ENCODE results near the gene ITGA4. TPM values are rescaled to one million over a fixed set of nuclear protein-coding genes. Genes with fewer than 3 reads are reported as not detected.

ITGA4 gene
- total RNA-seq, 1 donor from 2014 or later = 104 TPM

DNA sequence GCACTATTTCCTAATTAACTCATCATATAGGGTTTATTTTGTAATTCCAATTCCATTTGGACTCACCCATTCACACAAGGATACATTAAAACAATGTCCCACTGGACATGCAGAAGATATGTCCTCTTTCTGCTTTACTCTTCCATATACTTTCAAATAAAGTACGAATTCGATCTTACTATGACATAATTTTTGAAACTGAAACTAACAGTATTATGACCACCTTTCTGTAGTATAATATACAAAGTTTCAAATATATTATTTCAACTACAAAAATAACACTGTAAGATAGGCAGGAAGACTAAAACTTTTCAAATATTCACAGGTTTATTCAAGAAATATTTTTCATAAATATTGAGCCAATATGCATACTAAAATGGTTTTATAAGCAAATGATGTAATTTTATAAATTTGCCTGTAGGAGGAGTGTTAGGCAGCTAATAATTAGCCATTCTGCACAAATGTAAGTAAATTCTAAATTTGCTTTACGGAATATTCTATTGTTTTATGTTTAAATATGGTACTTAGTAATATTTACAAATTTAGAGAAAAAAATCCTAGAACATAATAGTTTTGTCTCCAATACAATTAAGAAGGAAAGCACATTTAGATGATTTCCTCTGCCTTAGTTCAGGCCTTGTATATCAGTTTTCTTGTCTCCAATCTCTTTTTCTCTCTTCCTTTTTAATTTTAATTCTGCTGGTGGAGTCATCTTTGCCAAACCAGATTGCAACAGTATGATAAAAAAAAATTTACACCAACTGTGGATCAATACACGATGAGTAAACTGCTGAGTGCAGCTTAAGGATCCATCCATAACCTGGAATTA, 113.9 kb downstream of the ITGA4 start:
- CTCF ChIA-PET = interaction anchor here (1.9 to 6.0 kb wide), 2 partner anchors 88 to 145 kb away, joined by 5 to 82 read pairs; no protein-coding TSS in a partner anchor
- DNase-seq = no peak
- H3K4me3 Mint-ChIP-seq = no peak overlapping the region
- intact Hi-C loops (cut with micrococcal nuclease) = loop anchor here (1.0 to 5.0 kb wide), 3 partner anchors 144 to 506 kb away; no protein-coding TSS in a partner anchor
- no peak overlapping the region for H3K27ac Mint-ChIP-seq
- H3K4me1 Mint-ChIP-seq = no peaks in the 10 kb centered on the region
- H3K36me3 Mint-ChIP-seq (ENCODE audit: low read depth) = no peaks in the 10 kb centered on the region
- H3K27me3 Mint-ChIP-seq = peaks cover 7% of the 10 kb centered on the region
- TF ChIP-seq, protein P1, sequence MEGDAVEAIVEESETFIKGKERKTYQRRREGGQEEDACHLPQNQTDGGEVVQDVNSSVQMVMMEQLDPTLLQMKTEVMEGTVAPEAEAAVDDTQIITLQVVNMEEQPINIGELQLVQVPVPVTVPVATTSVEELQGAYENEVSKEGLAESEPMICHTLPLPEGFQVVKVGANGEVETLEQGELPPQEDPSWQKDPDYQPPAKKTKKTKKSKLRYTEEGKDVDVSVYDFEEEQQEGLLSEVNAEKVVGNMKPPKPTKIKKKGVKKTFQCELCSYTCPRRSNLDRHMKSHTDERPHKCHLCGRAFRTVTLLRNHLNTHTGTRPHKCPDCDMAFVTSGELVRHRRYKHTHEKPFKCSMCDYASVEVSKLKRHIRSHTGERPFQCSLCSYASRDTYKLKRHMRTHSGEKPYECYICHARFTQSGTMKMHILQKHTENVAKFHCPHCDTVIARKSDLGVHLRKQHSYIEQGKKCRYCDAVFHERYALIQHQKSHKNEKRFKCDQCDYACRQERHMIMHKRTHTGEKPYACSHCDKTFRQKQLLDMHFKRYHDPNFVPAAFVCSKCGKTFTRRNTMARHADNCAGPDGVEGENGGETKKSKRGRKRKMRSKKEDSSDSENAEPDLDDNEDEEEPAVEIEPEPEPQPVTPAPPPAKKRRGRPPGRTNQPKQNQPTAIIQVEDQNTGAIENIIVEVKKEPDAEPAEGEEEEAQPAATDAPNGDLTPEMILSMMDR (IDR thresholded peaks at IDR 0.05) = no peak
- ATAC-seq (ENCODE audit: low read depth) = no peak
- POLR2A ChIA-PET = no interaction called here
- no peaks in the 10 kb centered on the region for H3K9me3 Mint-ChIP-seq

DNA sequence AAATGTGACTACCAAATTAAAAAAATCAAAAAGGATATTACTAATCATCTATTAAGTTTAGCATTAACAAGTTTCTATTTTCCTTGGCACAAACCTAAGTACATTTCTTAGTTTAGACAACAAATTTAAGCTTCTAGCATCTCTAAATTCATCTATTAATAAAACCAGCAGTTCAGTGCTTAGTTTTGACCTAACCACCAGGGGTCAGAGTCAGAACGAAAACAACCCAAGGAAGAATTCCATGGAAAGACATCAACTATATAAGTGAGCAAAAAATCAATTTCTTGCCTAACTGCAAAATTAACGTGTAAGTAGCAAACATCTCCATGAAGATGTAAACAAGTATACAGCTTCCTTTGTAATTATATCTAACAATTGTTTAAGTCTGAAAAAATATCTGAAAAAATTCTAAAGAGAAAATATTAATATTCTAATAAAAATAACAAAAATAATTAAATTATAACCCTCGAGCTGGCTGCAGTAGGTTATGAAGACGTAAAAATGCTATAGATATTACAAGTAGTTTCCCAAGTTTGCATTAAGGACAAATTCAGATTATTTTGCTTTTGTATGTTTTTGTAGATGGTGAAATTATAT, 116.1 kb downstream of the ITGA4 start:
- Mint-ChIP-seq H3K4me3 (no peak overlapping the region), H3K4me1 (no peaks in the 10 kb centered on the region), H3K9me3 (no peaks in the 10 kb centered on the region), H3K36me3 (ENCODE audit: low read depth) (no peaks in the 10 kb centered on the region), H3K27me3 (peaks cover 7% of the 10 kb centered on the region), H3K27ac (no peak overlapping the region)
- intact Hi-C loops (cut with micrococcal nuclease) = loop anchor here (5.0 kb wide), 2 partner anchors 329 to 504 kb away; no protein-coding TSS in a partner anchor
- ATAC-seq (ENCODE audit: low read depth) = no peak
- no peak for DNase-seq
- TF ChIP-seq, protein P1 (IDR thresholded peaks at IDR 0.05) = no peak
- ChIA-PET POLR2A (no interaction called here), CTCF (interaction anchor here (1.2 to 6.0 kb wide), 4 partner anchors 18 to 497 kb away, joined by 3 to 82 read pairs (median 4); no protein-coding TSS in a partner anchor)

DNA sequence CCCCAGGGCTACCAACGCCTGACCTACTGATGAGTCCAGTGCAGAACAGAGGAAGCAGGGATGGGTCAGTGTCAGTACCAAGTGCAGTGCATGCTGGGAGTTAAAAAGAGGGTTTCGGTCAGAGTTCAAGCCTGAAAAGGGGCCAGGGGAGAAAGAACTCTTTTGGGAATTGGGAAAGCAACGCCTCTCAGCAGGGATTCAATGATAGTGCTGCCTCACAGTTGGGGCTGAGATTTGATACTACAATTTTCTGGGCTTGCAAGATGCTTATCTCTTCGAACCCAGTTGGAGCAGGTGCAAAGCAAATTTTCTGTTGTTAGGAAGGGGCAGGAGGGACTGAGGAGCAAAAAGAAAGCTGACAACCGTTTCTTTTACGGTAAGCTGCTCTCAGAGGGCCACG, 117.1 kb downstream of the ITGA4 start:
- ATAC-seq (ENCODE audit: low read depth) (no peak), DNase-seq (no peak)
- peaks cover 7% of the 10 kb centered on the region for H3K27me3 Mint-ChIP-seq
- TF ChIP-seq, protein P1 (IDR thresholded peaks at IDR 0.05) = no peak
- intact Hi-C loops (cut with micrococcal nuclease) = loop anchor here (5.0 kb wide), 2 partner anchors 328 to 503 kb away; no protein-coding TSS in a partner anchor
- POLR2A ChIA-PET = no interaction called here
- CTCF ChIA-PET = interaction anchor here (6.0 kb wide), 1 partner anchor 142 kb away, joined by 82 read pairs; no protein-coding TSS in a partner anchor
- no peak overlapping the region for H3K4me3 Mint-ChIP-seq
- H3K36me3 Mint-ChIP-seq (ENCODE audit: low read depth) = no peaks in the 10 kb centered on the region
- no peaks in the 10 kb centered on the region for H3K9me3 Mint-ChIP-seq
- no peaks in the 10 kb centered on the region for H3K4me1 Mint-ChIP-seq
- no peak overlapping the region for H3K27ac Mint-ChIP-seq

DNA sequence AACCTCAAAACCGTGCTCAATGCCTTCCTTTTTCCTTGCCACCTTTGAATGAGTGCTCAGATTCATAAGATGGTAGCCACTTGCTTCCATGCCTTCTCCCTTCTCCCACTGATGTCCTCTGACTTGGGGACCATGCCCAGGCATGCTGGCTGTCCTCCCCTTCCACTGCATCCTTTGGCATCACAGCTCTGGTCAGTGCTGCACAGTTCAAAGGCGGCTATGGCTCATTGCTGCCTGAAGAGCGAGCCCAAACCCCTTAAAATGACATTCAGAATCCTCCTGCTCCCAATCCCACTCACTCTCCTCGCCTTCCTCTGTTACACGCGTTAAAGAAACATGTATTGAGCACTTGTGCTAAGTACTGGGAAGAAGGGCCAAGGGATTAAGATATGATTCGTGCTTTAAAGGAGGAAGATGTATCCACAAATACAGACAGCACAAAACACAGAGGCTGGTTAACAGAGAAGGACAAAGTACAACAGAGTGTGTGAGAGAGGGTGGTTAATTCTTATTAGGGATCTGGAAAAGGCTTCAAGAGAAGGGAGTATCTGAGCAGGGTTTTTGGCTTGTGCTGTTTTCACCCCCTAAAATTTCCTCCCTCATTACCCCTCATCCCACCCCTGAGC, 118.0 kb downstream of the ITGA4 start:
- Mint-ChIP-seq H3K4me1 (no peaks in the 10 kb centered on the region), H3K9me3 (no peaks in the 10 kb centered on the region), H3K4me3 (no peak overlapping the region), H3K27ac (no peak overlapping the region), H3K36me3 (ENCODE audit: low read depth) (no peaks in the 10 kb centered on the region), H3K27me3 (peaks cover 7% of the 10 kb centered on the region)
- TF ChIP-seq, protein P1 (IDR thresholded peaks at IDR 0.05) = no peak
- DNase-seq = no peak
- intact Hi-C loops (cut with micrococcal nuclease) = no loop called here
- no peak for ATAC-seq (ENCODE audit: low read depth)
- CTCF ChIA-PET = interaction anchor here (6.0 kb wide), 1 partner anchor 141 kb away, joined by 82 read pairs; no protein-coding TSS in a partner anchor
- POLR2A ChIA-PET = no interaction called here

DNA sequence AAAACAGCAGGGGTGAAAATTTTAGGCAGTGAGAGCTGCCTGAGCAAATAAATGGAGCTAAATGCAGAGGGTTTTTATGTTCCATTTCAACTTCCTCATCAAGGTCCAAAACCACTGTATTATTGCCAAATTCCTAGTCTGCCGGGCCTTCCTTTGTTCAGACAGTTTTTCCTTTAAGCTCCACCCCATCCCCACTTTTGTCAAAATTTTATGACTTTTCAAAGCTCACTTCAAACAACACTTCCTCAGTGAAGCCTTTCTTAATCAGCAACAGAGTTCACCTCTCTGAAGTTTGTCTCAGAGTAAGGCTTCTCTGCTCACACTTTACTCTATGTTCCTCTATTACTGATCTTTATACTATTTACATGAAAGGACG, 118.5 kb downstream of the ITGA4 start:
- H3K36me3 Mint-ChIP-seq (ENCODE audit: low read depth) = no peaks in the 10 kb centered on the region
- POLR2A ChIA-PET = no interaction called here
- ATAC-seq (ENCODE audit: low read depth) = no peak
- TF ChIP-seq, protein P1 (IDR thresholded peaks at IDR 0.05) = no peak
- DNase-seq = no peak
- no peak overlapping the region for H3K27ac Mint-ChIP-seq
- no peaks in the 10 kb centered on the region for H3K4me1 Mint-ChIP-seq
- intact Hi-C loops (cut with micrococcal nuclease) = no loop called here
- peaks cover 7% of the 10 kb centered on the region for H3K27me3 Mint-ChIP-seq
- H3K4me3 Mint-ChIP-seq = no peak overlapping the region
- CTCF ChIA-PET = no interaction called here
- no peaks in the 10 kb centered on the region for H3K9me3 Mint-ChIP-seq

Data from activated B cell treated with CpG ODN at 0.5 μM for 24 hours (primary cell).